GM12878 (cell line): ENCODE data around the gene NUP107. TPM values are rescaled to one million over a fixed set of nuclear protein-coding genes. Genes with fewer than 3 reads are reported as not detected.

ENCODE experiments used
- ASH2L ChIP-seq: fragments of 300-600, 200-600 bp; sonication (generic); IDR thresholded peaks from 2 replicates; pipeline ENCODE4 v1.6.1; 2017; ENCODE audit warnings: low read depth, mild to moderate bottlenecking, borderline replicate concordance
- ATF7 ChIP-seq: fragments of 450-650 bp; IDR thresholded peaks from 2 replicates; pipeline ENCODE4 v1.6.1; 2016; ENCODE audit warnings: low read depth, mild to moderate bottlenecking
- BHLHE40 ChIP-seq, 2 experiments: fragments of 450-650 bp in 1 of 2; IDR thresholded peaks; 2 replicates each; pipeline ENCODE4 v1.6.1; 2011 to 2017; ENCODE audit warnings: low read depth in 2 of 2, borderline replicate concordance in 1 of 2, improper control_type of control experiment in 1 of 2, low read length in 1 of 2, mild to moderate bottlenecking in 1 of 2
- BMI1 ChIP-seq: fragments of 450-650 bp; IDR thresholded peaks from 2 replicates; pipeline ENCODE4 v1.6.1; 2016; ENCODE audit warnings: mild to moderate bottlenecking, moderate library complexity, borderline replicate concordance
- CBX3 ChIP-seq: fragments of 200-600 bp; sonication (generic); IDR thresholded peaks from 2 replicates; pipeline ENCODE4 v1.6.1; 2016; ENCODE audit warnings: low read depth, borderline replicate concordance
- CEBPB ChIP-seq, 2 experiments: fragments of 150-350 bp in 1 of 2; IDR thresholded peaks; 2 replicates each; pipeline ENCODE4 v1.6.1; 2012 to 2014; ENCODE audit warnings: low read depth in 2 of 2, low read length in 2 of 2, borderline replicate concordance in 1 of 2, inconsistent platforms in 1 of 2
- CREB1 ChIP-seq: IDR thresholded peaks from 2 replicates; pipeline ENCODE4 v1.6.1; 2012; ENCODE audit warnings: low read depth, mild to moderate bottlenecking, inconsistent platforms
- ESRRA ChIP-seq: IDR thresholded peaks from 2 replicates; pipeline ENCODE4 v1.6.1; 2012; ENCODE audit warnings: mild to moderate bottlenecking, low read length, improper control_type of control experiment
- MTA3 ChIP-seq: IDR thresholded peaks from 2 replicates; pipeline ENCODE4 v1.6.1; 2012; ENCODE audit warnings: low read length, inconsistent platforms, borderline replicate concordance
- MYB ChIP-seq: fragments of 150-350 bp; IDR thresholded peaks from 2 replicates; pipeline ENCODE4 v1.6.1; 2014; ENCODE audit warnings: mild to moderate bottlenecking, low read depth, low read length, borderline replicate concordance
- NBN ChIP-seq: fragments of 450-650 bp; IDR thresholded peaks from 2 replicates; pipeline ENCODE4 v1.6.1; 2016
- NFYA ChIP-seq: IDR thresholded peaks from 2 replicates; pipeline ENCODE4 v1.6.1; 2011; ENCODE audit warnings: low read depth, mild to moderate bottlenecking, low read length, improper control_type of control experiment, borderline replicate concordance
- NR2C2 ChIP-seq: IDR thresholded peaks from 2 replicates; pipeline ENCODE4 v1.6.1; 2011; ENCODE audit warnings: borderline replicate concordance, low read depth; ENCODE audit not compliant: control insufficient read depth, insufficient read length
- POLR2A ChIP-seq: IDR thresholded peaks from 2 replicates; pipeline ENCODE4 v1.6.1; 2011; ENCODE audit warnings: low read depth, mild to moderate bottlenecking, low read length
- POU2F2 ChIP-seq: IDR thresholded peaks from 3 replicates; pipeline ENCODE4 v1.6.1; 2011; ENCODE audit warnings: low read depth, mild to moderate bottlenecking, low read length, borderline replicate concordance
- SKIL ChIP-seq: fragments of 450-650 bp; IDR thresholded peaks from 2 replicates; pipeline ENCODE4 v1.6.1; 2017; ENCODE audit warnings: mild to moderate bottlenecking, low read depth, inconsistent platforms; ENCODE audit not compliant: poor library complexity, severe bottlenecking
- SP1 ChIP-seq: IDR thresholded peaks from one replicate; pipeline ENCODE4 v1.6.1; 2011; ENCODE audit warnings: low read depth, low read length
- STAT3 ChIP-seq: IDR thresholded peaks from 2 replicates; pipeline ENCODE4 v1.6.1; 2011; ENCODE audit warnings: low read depth, low read length, improper control_type of control experiment
- SUZ12 ChIP-seq: fragments of 200-600 bp; sonication (generic); IDR thresholded peaks from one replicate; pipeline ENCODE4 v1.6.1; 2018; ENCODE audit warnings: antibody characterized with exemption, mild to moderate bottlenecking; ENCODE audit not compliant: unreplicated experiment
- TAF1 ChIP-seq: IDR thresholded peaks from 2 replicates; pipeline ENCODE4 v1.6.1; 2011; ENCODE audit warnings: mild to moderate bottlenecking, low read depth, low read length, borderline replicate concordance
- TCF7 ChIP-seq: IDR thresholded peaks from 2 replicates; pipeline ENCODE4 v1.6.1; 2014; ENCODE audit warnings: antibody characterized with exemption, borderline replicate concordance
- WRNIP1 ChIP-seq: IDR thresholded peaks from 2 replicates; pipeline ENCODE4 v1.6.1; 2011; ENCODE audit warnings: low read depth, low read length, improper control_type of control experiment, borderline replicate concordance
- YY1 ChIP-seq: IDR thresholded peaks from 2 replicates; pipeline ENCODE4 v1.6.1; 2011; ENCODE audit warnings: low read depth, mild to moderate bottlenecking, low read length
- ZZZ3 ChIP-seq: IDR thresholded peaks from 2 replicates; pipeline ENCODE4 v1.6.1; 2011; ENCODE audit warnings: low read depth; ENCODE audit not compliant: control insufficient read depth, insufficient read length
- polyA plus RNA-seq, 11 experiments: library from polyadenylated mRNA; depleted of rRNA in 4 of 11; unstranded in 6 of 11; stranded (reverse) in 5 of 11; fragments of >200 nt; fragmentation: Nextera tagmentation in 4 of 11; fragmentation: Illumina TruSeq in 1 of 11; extraction: Ambion mirVana in 4 of 11; extraction: Trizol in 1 of 11; gene quantifications; 1 replicate in 1 of 11; 2 replicates in 10 of 11; pipeline versions ENCODE4 v1.2.1 to v1.2.3, GENCODE V29; 2011 to 2016; ENCODE audit warnings: inconsistent platforms in 2 of 11, missing spikeins in 2 of 11, low read depth in 1 of 11
- total RNA-seq, 4 experiments: library from RNA; depleted of rRNA in 3 of 4; stranded (reverse); fragments of >200 nt in 3 of 4; fragmentation: Illumina TruSeq in 1 of 4; extraction: Trizol in 1 of 4; gene quantifications; 2 replicates each; pipeline versions ENCODE4 v1.2.1 to v1.2.3, GENCODE V29; 2013 to 2021
- TF ChIP-seq, protein P1 (sequence below): fragments of 450-650 bp; formaldehyde crosslinking; IDR thresholded peaks from 2 replicates; pipeline ENCODE4 v1.4.0; 2022; ENCODE audit warnings: mild to moderate bottlenecking, moderate library complexity
- TF ChIP-seq, protein P2 (sequence below): IDR thresholded peaks from 2 replicates; pipeline ENCODE4 v1.6.1; 2012; ENCODE audit warnings: low read depth, low read length, improper control_type of control experiment
- TF ChIP-seq, protein P3 (sequence below): IDR thresholded peaks from 2 replicates; pipeline ENCODE4 v1.6.1; 2012; ENCODE audit warnings: low read depth, low read length, improper control_type of control experiment

NUP107 gene
- total and polyA plus RNA-seq, 10 of the 15 experiments (the other 5 are each of a cell fraction or from before 2014, with no cell fraction given) = 73.4 to 132 (median 92.4) TPM

DNA sequence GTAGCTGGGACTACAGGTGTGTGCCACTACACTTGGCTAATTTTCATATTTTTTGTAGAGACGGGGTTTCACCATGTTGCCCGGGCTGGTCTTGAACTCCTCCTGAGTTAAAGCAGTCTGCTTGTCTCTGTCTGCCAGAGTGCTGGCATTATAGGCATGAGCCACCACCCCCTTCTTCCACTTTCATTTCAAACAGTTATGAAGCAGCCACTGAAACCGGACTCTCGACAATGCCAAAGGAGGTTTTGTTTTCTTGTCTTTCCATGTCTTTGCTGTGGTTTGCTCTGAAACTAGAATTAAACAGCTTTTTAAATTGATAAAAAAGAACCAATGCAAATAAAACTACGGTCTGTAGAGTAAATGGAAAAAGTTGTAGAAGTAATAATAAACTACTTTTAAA, 45.6 kb upstream of the NUP107 start (continued):
- peak; percentile 77 for TF ChIP-seq SKIL
- TF ChIP-seq MTA3 = 0 out of 2 replicates have a peak, but pooled peaks have one; percentile 48
- TF ChIP-seq ZZZ3 = no peak
- 0 out of 2 replicates have a peak, but pooled peaks have one; percentile 40 for TF ChIP-seq ATF7
- no peak for TF ChIP-seq CBX3
- TF ChIP-seq ASH2L = no peak
- TF ChIP-seq POU2F2 = no peak
- no peak for TF ChIP-seq CEBPB (IDR thresholded peaks at IDR 0.05; ENCODE audit: borderline replicate concordance in 1 of 2, low read depth in 2 of 2, low read length in 2 of 2)
- no peak for TF ChIP-seq POLR2A
- TF ChIP-seq, protein P1, sequence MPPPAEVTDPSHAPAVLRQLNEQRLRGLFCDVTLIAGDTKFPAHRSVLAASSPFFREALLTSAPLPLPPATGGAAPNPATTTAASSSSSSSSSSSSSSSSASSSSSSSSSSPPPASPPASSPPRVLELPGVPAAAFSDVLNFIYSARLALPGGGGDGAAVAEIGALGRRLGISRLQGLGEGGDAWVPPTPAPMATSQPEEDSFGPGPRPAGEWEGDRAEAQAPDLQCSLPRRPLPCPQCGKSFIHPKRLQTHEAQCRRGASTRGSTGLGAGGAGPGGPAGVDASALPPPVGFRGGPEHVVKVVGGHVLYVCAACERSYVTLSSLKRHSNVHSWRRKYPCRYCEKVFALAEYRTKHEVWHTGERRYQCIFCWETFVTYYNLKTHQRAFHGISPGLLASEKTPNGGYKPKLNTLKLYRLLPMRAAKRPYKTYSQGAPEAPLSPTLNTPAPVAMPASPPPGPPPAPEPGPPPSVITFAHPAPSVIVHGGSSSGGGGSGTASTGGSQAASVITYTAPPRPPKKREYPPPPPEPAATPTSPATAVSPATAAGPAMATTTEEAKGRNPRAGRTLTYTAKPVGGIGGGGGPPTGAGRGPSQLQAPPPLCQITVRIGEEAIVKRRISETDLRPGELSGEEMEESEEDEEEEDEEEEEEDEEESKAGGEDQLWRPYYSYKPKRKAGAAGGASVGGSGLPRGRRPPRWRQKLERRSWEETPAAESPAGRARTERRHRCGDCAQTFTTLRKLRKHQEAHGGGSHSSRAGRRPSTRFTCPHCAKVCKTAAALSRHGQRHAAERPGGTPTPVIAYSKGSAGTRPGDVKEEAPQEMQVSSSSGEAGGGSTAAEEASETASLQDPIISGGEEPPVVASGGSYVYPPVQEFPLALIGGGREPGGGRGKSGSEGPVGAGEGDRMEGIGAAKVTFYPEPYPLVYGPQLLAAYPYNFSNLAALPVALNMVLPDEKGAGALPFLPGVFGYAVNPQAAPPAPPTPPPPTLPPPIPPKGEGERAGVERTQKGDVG (CRISPR knock-in tag) = no peak
- TF ChIP-seq WRNIP1 = no peak
- peak; percentile 37; the same call in 1 of the 2 replicates for TF ChIP-seq TCF7
- TF ChIP-seq ESRRA = no peak
- TF ChIP-seq, protein P2, sequence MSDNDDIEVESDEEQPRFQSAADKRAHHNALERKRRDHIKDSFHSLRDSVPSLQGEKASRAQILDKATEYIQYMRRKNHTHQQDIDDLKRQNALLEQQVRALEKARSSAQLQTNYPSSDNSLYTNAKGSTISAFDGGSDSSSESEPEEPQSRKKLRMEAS = no peak
- TF ChIP-seq NBN = 0 out of 2 replicates have a peak, but pooled peaks have one; percentile 26
- TF ChIP-seq NFYA = no peak
- TF ChIP-seq SUZ12 = no peak
- no peak for TF ChIP-seq TAF1
- 0 out of 2 replicates have a peak, but pooled peaks have one; percentile 47 for TF ChIP-seq YY1
- TF ChIP-seq STAT3 = no peak
- no peak for TF ChIP-seq BMI1
- no peak for TF ChIP-seq MYB
- no peak for TF ChIP-seq SP1
- TF ChIP-seq BHLHE40 (IDR thresholded peaks at IDR 0.05; ENCODE audit: borderline replicate concordance in 1 of 2, low read depth in 2 of 2, low read length in 1 of 2) = peak in 1 of 2 experiments; percentile 24; a peak in 1 of 4 replicates
- TF ChIP-seq CREB1 = no peak
- TF ChIP-seq, protein P3, sequence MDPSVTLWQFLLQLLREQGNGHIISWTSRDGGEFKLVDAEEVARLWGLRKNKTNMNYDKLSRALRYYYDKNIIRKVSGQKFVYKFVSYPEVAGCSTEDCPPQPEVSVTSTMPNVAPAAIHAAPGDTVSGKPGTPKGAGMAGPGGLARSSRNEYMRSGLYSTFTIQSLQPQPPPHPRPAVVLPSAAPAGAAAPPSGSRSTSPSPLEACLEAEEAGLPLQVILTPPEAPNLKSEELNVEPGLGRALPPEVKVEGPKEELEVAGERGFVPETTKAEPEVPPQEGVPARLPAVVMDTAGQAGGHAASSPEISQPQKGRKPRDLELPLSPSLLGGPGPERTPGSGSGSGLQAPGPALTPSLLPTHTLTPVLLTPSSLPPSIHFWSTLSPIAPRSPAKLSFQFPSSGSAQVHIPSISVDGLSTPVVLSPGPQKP = no peak
- TF ChIP-seq NR2C2 = no peak
